H9 (cell line): ENCODE measurements around the gene TBL1X. TPM values are rescaled to one million over a fixed set of nuclear protein-coding genes. Genes with fewer than 3 reads are reported as not detected.

Source experiments
- DNase-seq: peaks from one replicate; pipeline ENCODE4 v3.0.0-alpha.2; 2017
- H2AFZ ChIP-seq: one replicate; pipeline ENCODE4 v1.6.1; 2013; ENCODE audit warnings: mild to moderate bottlenecking, low read length, control low read depth, moderate library complexity
- H2AK5ac ChIP-seq: 2 replicates; pipeline ENCODE4 v1.6.1; 2013; ENCODE audit warnings: low read length, control low read depth, mixed read lengths; ENCODE audit not compliant: insufficient read length
- H2BK120ac ChIP-seq: one replicate; pipeline ENCODE4 v1.6.1; 2013; ENCODE audit warnings: low read depth, mild to moderate bottlenecking, low read length, control low read depth, inconsistent platforms; ENCODE audit not compliant: poor library complexity, severe bottlenecking
- H2BK12ac ChIP-seq: 2 replicates; pipeline ENCODE4 v1.6.1; 2013; ENCODE audit warnings: low read length, control low read depth, mixed read lengths, low read depth; ENCODE audit not compliant: insufficient read length
- H2BK15ac ChIP-seq: 2 replicates; pipeline ENCODE4 v1.6.1; 2013; ENCODE audit warnings: low read depth, low read length, control low read depth
- H2BK20ac ChIP-seq: one replicate; pipeline ENCODE4 v1.6.1; 2013; ENCODE audit warnings: low read depth, mild to moderate bottlenecking, low read length, control low read depth, inconsistent platforms; ENCODE audit not compliant: poor library complexity, severe bottlenecking
- H2BK5ac ChIP-seq: 2 replicates; pipeline ENCODE4 v1.6.1; 2013; ENCODE audit warnings: low read length, control low read depth, mixed read lengths; ENCODE audit not compliant: insufficient read length
- H3K14ac ChIP-seq: 2 replicates; pipeline ENCODE4 v1.6.1; 2013; ENCODE audit warnings: low read length, control low read depth; ENCODE audit not compliant: insufficient read depth
- H3K18ac ChIP-seq: 2 replicates; pipeline ENCODE4 v1.6.1; 2013; ENCODE audit warnings: low read depth, mild to moderate bottlenecking, mixed read lengths, low read length, control low read depth; ENCODE audit not compliant: insufficient read length
- H3K23ac ChIP-seq: 2 replicates; pipeline ENCODE4 v1.6.1; 2013; ENCODE audit warnings: low read length, control low read depth, mixed read lengths, low read depth; ENCODE audit not compliant: insufficient read length
- H3K23me2 ChIP-seq: 2 replicates; pipeline ENCODE4 v1.6.1; 2013; ENCODE audit warnings: low read depth, mild to moderate bottlenecking, mixed read lengths, low read length, control low read depth; ENCODE audit not compliant: insufficient read length, poor library complexity, severe bottlenecking
- H3K27ac ChIP-seq: 2 replicates; pipeline ENCODE4 v1.5.1; 2013; ENCODE audit warnings: low read length, control low read depth, mixed read lengths, low read depth; ENCODE audit not compliant: insufficient read length
- H3K27me3 ChIP-seq: 2 replicates; pipeline ENCODE4 v1.6.1; 2013; ENCODE audit warnings: low read length, control low read depth, inconsistent platforms; ENCODE audit not compliant: insufficient read depth
- H3K4ac ChIP-seq: 2 replicates; pipeline ENCODE4 v1.6.1; 2013; ENCODE audit warnings: low read depth, mild to moderate bottlenecking, control low read depth, inconsistent platforms, low read length, moderate library complexity
- H3K4me1 ChIP-seq: 2 replicates; pipeline ENCODE4 v1.6.1; 2013; ENCODE audit warnings: low read length, control low read depth, inconsistent platforms; ENCODE audit not compliant: insufficient read depth
- H3K4me2 ChIP-seq: 2 replicates; pipeline ENCODE4 v1.6.1; 2013; ENCODE audit warnings: low read length, control low read depth, mixed read lengths; ENCODE audit not compliant: insufficient read length, insufficient read depth
- H3K56ac ChIP-seq: 2 replicates; pipeline ENCODE4 v1.6.1; 2013; ENCODE audit warnings: low read depth, mild to moderate bottlenecking, mixed read lengths, low read length, control low read depth; ENCODE audit not compliant: insufficient read length
- H3K79me1 ChIP-seq: 2 replicates; pipeline ENCODE4 v1.6.1; 2013; ENCODE audit warnings: low read depth, mild to moderate bottlenecking, moderate library complexity, low read length, control low read depth, inconsistent platforms; ENCODE audit not compliant: insufficient read depth, poor library complexity, severe bottlenecking
- H3K79me2 ChIP-seq: 2 replicates; pipeline ENCODE4 v1.6.1; 2013; ENCODE audit warnings: low read length, control low read depth, inconsistent platforms; ENCODE audit not compliant: insufficient read depth
- H3K9ac ChIP-seq: 2 replicates; pipeline ENCODE4 v1.6.1; 2013; ENCODE audit warnings: low read length, control low read depth, mixed read lengths; ENCODE audit not compliant: insufficient read length; ENCODE audit errors: extremely low read depth
- H3K9me3 ChIP-seq: one replicate; pipeline ENCODE4 v1.6.1; 2013; ENCODE audit warnings: low read depth, low read length, inconsistent platforms; ENCODE audit not compliant: control insufficient read depth
- H3T11ph ChIP-seq: one replicate; pipeline ENCODE4 v1.6.1; 2013; ENCODE audit warnings: mild to moderate bottlenecking, low read length, control low read depth, inconsistent platforms
- H4K20me1 ChIP-seq: one replicate; pipeline ENCODE4 v1.6.1; 2013; ENCODE audit not compliant: control insufficient read depth, insufficient read length, insufficient read depth
- H4K5ac ChIP-seq: 2 replicates; pipeline ENCODE4 v1.6.1; 2013; ENCODE audit warnings: low read depth, mild to moderate bottlenecking, mixed read lengths, low read length, control low read depth; ENCODE audit not compliant: insufficient read length
- H4K8ac ChIP-seq: replicated peaks from 2 replicates; pipeline ENCODE4 v1.6.1; 2013; ENCODE audit warnings: low read length, control low read depth, mixed read lengths, low read depth; ENCODE audit not compliant: insufficient read length
- H4K91ac ChIP-seq: 2 replicates; pipeline ENCODE4 v1.6.1; 2013; ENCODE audit warnings: low read depth, mild to moderate bottlenecking, moderate library complexity, mixed read lengths, low read length, control low read depth; ENCODE audit not compliant: insufficient read length
- H3K27ac Mint-ChIP-seq, 3 experiments: 2 replicates in 2 of 3; 3 replicates in 1 of 3; pipeline ENCODE4 v1.8.0; 2020 to 2021; ENCODE audit warnings: mixed read lengths in 3 of 3, mild to moderate bottlenecking in 1 of 3, moderate library complexity in 1 of 3
- H3K27me3 Mint-ChIP-seq: 2 replicates; pipeline ENCODE4 v1.8.0; 2021; ENCODE audit warnings: low read depth, mild to moderate bottlenecking, moderate library complexity, mixed read lengths
- H3K36me3 Mint-ChIP-seq, 3 experiments: 2 replicates in 2 of 3; 3 replicates in 1 of 3; pipeline ENCODE4 v1.8.0; 2020 to 2021; ENCODE audit warnings: low read depth in 3 of 3, mixed read lengths in 3 of 3; ENCODE audit not compliant: insufficient read depth in 1 of 3
- H3K4me1 Mint-ChIP-seq, 2 experiments: 2 replicates each; pipeline ENCODE4 v1.8.0; 2020; ENCODE audit warnings: mixed read lengths in 2 of 2
- H3K4me3 Mint-ChIP-seq, 2 experiments: 2 replicates in 1 of 2; 3 replicates in 1 of 2; pipeline ENCODE4 v1.8.0; 2020 to 2021; ENCODE audit warnings: mild to moderate bottlenecking in 2 of 2, mixed read lengths in 2 of 2, moderate library complexity in 1 of 2
- H3K9me3 Mint-ChIP-seq, 2 experiments: 2 replicates in 1 of 2; 3 replicates in 1 of 2; pipeline ENCODE4 v1.8.0; 2020; ENCODE audit warnings: mild to moderate bottlenecking in 2 of 2, mixed read lengths in 2 of 2, moderate library complexity in 1 of 2
- CTCF ChIP-seq: fragments of 200-600 bp; sonication (generic); conservative IDR thresholded peaks from 3 replicates; pipeline ENCODE4 v1.8.0; 2021; ENCODE audit warnings: antibody characterized with exemption, mild to moderate bottlenecking
- WGBS: extraction: QIAGEN DNeasy Blood & Tissue Kit; methylation state at CpG from one replicate; pipeline ENCODE4 v1.1.7; 2013; ENCODE audit warnings: missing lambda C conversion rate, low lambda C conversion rate, mixed read lengths; ENCODE audit not compliant: insufficient read length; ENCODE audit errors: extremely low coverage; 5-methylcytosine and 5-hydroxymethylcytosine counted together
- total RNA-seq: library from RNA; stranded (reverse); gene quantifications from 2 replicates; pipeline ENCODE4 v1.2.1, GENCODE V29; 2021

Gene TBL1X
- total RNA-seq, 1 experiment from 2014 or later: 24.1 TPM

GRCh38 chrX:9665113-9665512, 200.3 kb downstream of the TBL1X start:
- Histone ChIP-seq H3K9me3 (no peaks in the 10 kb centered on the region), H2BK12ac (no peak overlapping the region), H2BK15ac (no peak overlapping the region), H2AK5ac (no peak overlapping the region), H2AFZ (no peak overlapping the region), H3K9ac (no peak overlapping the region), H4K20me1 (no peaks in the 10 kb centered on the region), H3K4ac (no peak overlapping the region), H4K5ac (no peak overlapping the region), H3K27me3 (no peaks in the 10 kb centered on the region), H3K4me1 (no peaks in the 10 kb centered on the region; the same call in 1 of the 2 replicates), H3K4me2 (no peak overlapping the region), H3T11ph (no peak overlapping the region), H4K8ac (no peak overlapping the region), H2BK120ac (no peak overlapping the region), H3K18ac (no peak overlapping the region), H3K23me2 (no peaks in the 10 kb centered on the region), H3K23ac (no peak overlapping the region), H3K79me2 (no peaks in the 10 kb centered on the region), H3K79me1 (no peaks in the 10 kb centered on the region), H4K91ac (no peak overlapping the region), H3K27ac (no peak overlapping the region), H2BK20ac (no peak overlapping the region), H3K56ac (no peak overlapping the region), H2BK5ac (no peak overlapping the region), H3K14ac (no peak overlapping the region)
- Mint-ChIP-seq H3K36me3 (peaks cover 15 to 40% (median 28%) of the 10 kb centered on the region in 3 experiments), H3K27ac (no peak overlapping the region), H3K27me3 (peaks cover 1% of the 10 kb centered on the region; the same call in 1 of the 2 replicates), H3K4me1 (peaks cover 19 to 21% of the 10 kb centered on the region in 2 experiments), H3K9me3 (peaks cover 20 to 46% of the 10 kb centered on the region in 2 experiments), H3K4me3 (no peak overlapping the region)
- no CpG with 5 or more reads among the region's 4 CpGs for WGBS
- DNase-seq: no peak
- TF ChIP-seq CTCF: no peak
